ES-I3 (cell line): ENCODE data around the gene FGFBP1.

Experiments
- H3K36me3 ChIP-seq: 2 replicates; pipeline ENCODE4 v1.6.1; 2013; ENCODE audit warnings: mild to moderate bottlenecking, low read length, control low read depth, moderate library complexity; ENCODE audit not compliant: insufficient read depth
- H3K4me1 ChIP-seq: 2 replicates; pipeline ENCODE4 v1.6.1; 2013; ENCODE audit warnings: mild to moderate bottlenecking, control low read depth, low read length; ENCODE audit not compliant: insufficient read depth
- H3K9ac ChIP-seq: 2 replicates; pipeline ENCODE4 v1.6.1; 2013; ENCODE audit warnings: low read depth, mild to moderate bottlenecking, low read length, moderate library complexity
- H3K9me3 ChIP-seq: 2 replicates; pipeline ENCODE4 v1.6.1; 2013; ENCODE audit warnings: mild to moderate bottlenecking, low read length, moderate library complexity; ENCODE audit not compliant: control insufficient read depth, insufficient read depth

FGFBP1 gene

GRCh38 chr4:15961781-15962510 is 23.4 kb upstream of the FGFBP1 start:
- no peak overlapping the region for H3K9ac ChIP-seq
- peaks cover 6% of the 10 kb centered on the region; the same call in 1 of the 2 replicates for H3K4me1 ChIP-seq
- H3K9me3 ChIP-seq, result no peaks in the 10 kb centered on the region; the same call in 1 of the 2 replicates
- H3K36me3 ChIP-seq, result no peaks in the 10 kb centered on the region

- Histone ChIP-seq H3K9ac (no peak overlapping the region), H3K4me1 (peaks cover 6% of the 10 kb centered on the region; the same call in 1 of the 2 replicates), H3K9me3 (peaks cover 11% of the 10 kb centered on the region), H3K36me3 (no peaks in the 10 kb centered on the region)
These were observed 20.0 kb upstream of the FGFBP1 start for GRCh38 chr4:15958562-15958961.

GRCh38 chr4:15956179-15956850 is 17.8 kb upstream of the FGFBP1 start:
- Histone ChIP-seq H3K9me3 (peaks cover 11% of the 10 kb centered on the region), H3K4me1 (peaks cover 6% of the 10 kb centered on the region; the same call in 1 of the 2 replicates), H3K36me3 (no peaks in the 10 kb centered on the region), H3K9ac (no peak overlapping the region)

GRCh38 chr4:15955670-15956069 is 17.1 kb upstream of the FGFBP1 start:
- no peak overlapping the region for H3K9ac ChIP-seq
- peaks cover 6% of the 10 kb centered on the region; the same call in 1 of the 2 replicates for H3K4me1 ChIP-seq
- H3K36me3 ChIP-seq, result no peaks in the 10 kb centered on the region
- H3K9me3 ChIP-seq, result peaks cover 11% of the 10 kb centered on the region

GRCh38 chr4:15953625-15954024 is 15.1 kb upstream of the FGFBP1 start:
- peaks cover 11% of the 10 kb centered on the region for H3K9me3 ChIP-seq
- peaks cover 6% of the 10 kb centered on the region; the same call in 1 of the 2 replicates for H3K4me1 ChIP-seq
- no peak overlapping the region for H3K9ac ChIP-seq
- no peaks in the 10 kb centered on the region for H3K36me3 ChIP-seq

GRCh38 chr4:15951781-15952180 is 13.2 kb upstream of the FGFBP1 start:
- no peaks in the 10 kb centered on the region for H3K36me3 ChIP-seq
- peaks cover 11% of the 10 kb centered on the region for H3K9me3 ChIP-seq
- H3K4me1 ChIP-seq, result no peaks in the 10 kb centered on the region
- no peak overlapping the region for H3K9ac ChIP-seq

GRCh38 chr4:15948826-15949225 is 10.3 kb upstream of the FGFBP1 start:
- H3K9me3 ChIP-seq, result no peaks in the 10 kb centered on the region; the same call in 1 of the 2 replicates
- H3K9ac ChIP-seq, result no peak overlapping the region
- H3K36me3 ChIP-seq, result no peaks in the 10 kb centered on the region
- no peaks in the 10 kb centered on the region for H3K4me1 ChIP-seq

- Histone ChIP-seq H3K36me3 (no peaks in the 10 kb centered on the region), H3K9me3 (no peaks in the 10 kb centered on the region; the same call in 1 of the 2 replicates), H3K4me1 (no peaks in the 10 kb centered on the region), H3K9ac (no peak overlapping the region)
These were observed 9.1 kb upstream of the FGFBP1 start for GRCh38 chr4:15947684-15948083.

- Histone ChIP-seq H3K4me1 (no peaks in the 10 kb centered on the region), H3K9me3 (no peaks in the 10 kb centered on the region), H3K9ac (no peak overlapping the region), H3K36me3 (no peaks in the 10 kb centered on the region)
These were observed 7.0 kb upstream of the FGFBP1 start for GRCh38 chr4:15945516-15945915.

GRCh38 chr4:15944895-15945294 is 6.4 kb upstream of the FGFBP1 start:
- Histone ChIP-seq H3K4me1 (no peaks in the 10 kb centered on the region), H3K36me3 (no peaks in the 10 kb centered on the region), H3K9ac (no peak overlapping the region), H3K9me3 (no peaks in the 10 kb centered on the region)

GRCh38 chr4:15942283-15942682 is 3.7 kb upstream of the FGFBP1 start:
- Histone ChIP-seq H3K9me3 (no peaks in the 10 kb centered on the region), H3K36me3 (no peaks in the 10 kb centered on the region), H3K4me1 (peaks cover 7% of the 10 kb centered on the region), H3K9ac (no peak overlapping the region)

GRCh38 chr4:15938182-15938581 is 358 bp downstream of the FGFBP1 start:
- Histone ChIP-seq H3K36me3 (no peaks in the 10 kb centered on the region; the same call in 1 of the 2 replicates), H3K9ac (no peak overlapping the region), H3K9me3 (no peaks in the 10 kb centered on the region), H3K4me1 (peaks cover 7% of the 10 kb centered on the region)

GRCh38 chr4:15936495-15936894 is 2.0 kb downstream of the FGFBP1 start:
- Histone ChIP-seq H3K9ac (no peak overlapping the region), H3K9me3 (no peaks in the 10 kb centered on the region)

GRCh38 chr4:15935504-15936402 is 2.8 kb downstream of the FGFBP1 start:
- no peak overlapping the region for H3K9ac ChIP-seq
- no peaks in the 10 kb centered on the region; the same call in 1 of the 2 replicates for H3K36me3 ChIP-seq
- H3K9me3 ChIP-seq, result no peaks in the 10 kb centered on the region
- peaks cover 7% of the 10 kb centered on the region for H3K4me1 ChIP-seq

More at GRCh38 chr4:15936495-15936894, 2.0 kb downstream of the FGFBP1 start:
- Histone ChIP-seq H3K36me3 (no peaks in the 10 kb centered on the region; the same call in 1 of the 2 replicates), H3K4me1 (peaks cover 7% of the 10 kb centered on the region)
